ENCODE data around the gene RIPK4. TPM values are rescaled to one million over a fixed set of nuclear protein-coding genes. Genes with fewer than 3 reads are reported as not detected.

RIPK4 gene
- total RNA-seq, 2 donors from 2014 or later: 8.4 to 16.2 TPM

- H3K36me3 Mint-ChIP-seq (ENCODE audit: low read depth): peaks cover 84% of the 10 kb centered on the region
- 92 to 94% methylated on average over 22 to 34 of the region's 34 CpGs for WGBS, 2 experiments (ENCODE audit: insufficient coverage in 1 of 2, insufficient read length in 1 of 2)
- Histone ChIP-seq H3K36me3 (ENCODE audit: control insufficient read depth, insufficient read depth, low read length) (peaks cover 45% of the 10 kb centered on the region), H3K4me1 (ENCODE audit: control insufficient read depth, insufficient read depth, low read length) (peaks cover 7% of the 10 kb centered on the region), H3K27ac (ENCODE audit: low read depth, low read length) (no peak overlapping the region), H3K9ac (ENCODE audit: extremely low read depth, low read length, poor library complexity, severe bottlenecking) (no peak overlapping the region), H3K27me3 (ENCODE audit: control insufficient read depth, insufficient read depth, low read length, poor library complexity, severe bottlenecking) (no peaks in the 10 kb centered on the region), H3K4me3 (ENCODE audit: low read length) (no peak overlapping the region), H3K9me3 (ENCODE audit: control insufficient read depth, low read length) (no peaks in the 10 kb centered on the region)
- TF ChIP-seq CTCF (conservative IDR thresholded peaks at IDR 0.05): peak; percentile 65
- H3K4me1 Mint-ChIP-seq: peaks cover 5% of the 10 kb centered on the region
- no peak overlapping the region for H3K27ac Mint-ChIP-seq
- no peak overlapping the region for H3K4me3 Mint-ChIP-seq
- H3K27me3 Mint-ChIP-seq (ENCODE audit: insufficient read depth): no peaks in the 10 kb centered on the region
- DNase-seq: peak; percentile 81
- H3K9me3 Mint-ChIP-seq: no peaks in the 10 kb centered on the region
Observed at GRCh38 chr21:41745971-41746743, 20.7 kb downstream of the RIPK4 start.

- H3K36me3 Mint-ChIP-seq (ENCODE audit: low read depth): peaks cover 84% of the 10 kb centered on the region
- Histone ChIP-seq H3K36me3 (ENCODE audit: control insufficient read depth, insufficient read depth, low read length) (peaks cover 48% of the 10 kb centered on the region), H3K9ac (ENCODE audit: extremely low read depth, low read length, poor library complexity, severe bottlenecking) (no peak overlapping the region), H3K4me3 (ENCODE audit: low read length) (no peak overlapping the region), H3K9me3 (ENCODE audit: control insufficient read depth, low read length) (no peaks in the 10 kb centered on the region), H3K27ac (ENCODE audit: low read depth, low read length) (no peak overlapping the region), H3K27me3 (ENCODE audit: control insufficient read depth, insufficient read depth, low read length, poor library complexity, severe bottlenecking) (no peaks in the 10 kb centered on the region), H3K4me1 (ENCODE audit: control insufficient read depth, insufficient read depth, low read length) (peaks cover 5% of the 10 kb centered on the region)
- WGBS, 2 experiments (ENCODE audit: insufficient coverage in 1 of 2, insufficient read length in 1 of 2): 91 to 92% methylated on average over 18 to 25 of the region's 25 CpGs
- peaks cover 1% of the 10 kb centered on the region for H3K4me1 Mint-ChIP-seq
- no peaks in the 10 kb centered on the region for H3K27me3 Mint-ChIP-seq (ENCODE audit: insufficient read depth)
- DNase-seq: no peak
- H3K9me3 Mint-ChIP-seq: no peaks in the 10 kb centered on the region
- H3K27ac Mint-ChIP-seq: peak overlapping the region; percentile 39
- no peak for TF ChIP-seq CTCF (conservative IDR thresholded peaks at IDR 0.05)
- no peak overlapping the region for H3K4me3 Mint-ChIP-seq
Observed at GRCh38 chr21:41745026-41745820, 21.6 kb downstream of the RIPK4 start.

- H3K36me3 ChIP-seq (ENCODE audit: control insufficient read depth, insufficient read depth, low read length): peaks cover 57% of the 10 kb centered on the region
- no peak overlapping the region for H3K4me3 ChIP-seq (ENCODE audit: low read length)
- H3K27ac Mint-ChIP-seq: no peak overlapping the region
- no peak overlapping the region for H3K9ac ChIP-seq (ENCODE audit: extremely low read depth, low read length, poor library complexity, severe bottlenecking)
- H3K4me1 ChIP-seq (ENCODE audit: control insufficient read depth, insufficient read depth, low read length): no peaks in the 10 kb centered on the region
- no peaks in the 10 kb centered on the region for H3K4me1 Mint-ChIP-seq
- no peak for TF ChIP-seq CTCF (conservative IDR thresholded peaks at IDR 0.05)
- H3K9me3 Mint-ChIP-seq: peaks cover 9% of the 10 kb centered on the region
- no peaks in the 10 kb centered on the region for H3K9me3 ChIP-seq (ENCODE audit: control insufficient read depth, low read length)
- 94% methylated on average over 36 to 43 of the region's 43 CpGs for WGBS, 2 experiments (ENCODE audit: insufficient coverage in 1 of 2, insufficient read length in 1 of 2)
- H3K27ac ChIP-seq (ENCODE audit: low read depth, low read length): peak overlapping the region; percentile 38
- no peak overlapping the region for H3K4me3 Mint-ChIP-seq
- no peaks in the 10 kb centered on the region for H3K27me3 Mint-ChIP-seq (ENCODE audit: insufficient read depth)
- no peak for DNase-seq
- no peaks in the 10 kb centered on the region for H3K27me3 ChIP-seq (ENCODE audit: control insufficient read depth, insufficient read depth, low read length, poor library complexity, severe bottlenecking)
- H3K36me3 Mint-ChIP-seq (ENCODE audit: low read depth): peaks cover 86% of the 10 kb centered on the region
Observed at GRCh38 chr21:41744028-41744930, 22.6 kb downstream of the RIPK4 start.

Measured in endodermal cell (in vitro differentiated cells).